Caki2 (cell line): Measurements from ENCODE around the gene FHOD1. TPM values are rescaled to one million over a fixed set of nuclear protein-coding genes. Genes with fewer than 3 reads are reported as not detected.

Experiments
- DNase-seq: peaks from one replicate; pipeline ENCODE4 v3.0.0-alpha.2; 2015; ENCODE audit warnings: low read depth
- in situ Hi-C: cut with HindIII; loops from 2 replicates; pipeline ENCODE4 v1.10.0; 2016; ENCODE audit warnings: low sequenced_read_pairs, low pct_unique_long_range_greater_than_20kb, mixed read lengths
- total RNA-seq: library from RNA; depleted of rRNA; stranded (reverse); fragments of >200 nt; shearing (Covaris generic); gene quantifications from 2 replicates; pipeline ENCODE4 v1.2.3, GENCODE V29; 2014; ENCODE audit warnings: low replicate concordance; rRNA removed

The FHOD1 gene
- total RNA-seq, 1 experiment from 2014 or later, result 6.2 TPM

DNA sequence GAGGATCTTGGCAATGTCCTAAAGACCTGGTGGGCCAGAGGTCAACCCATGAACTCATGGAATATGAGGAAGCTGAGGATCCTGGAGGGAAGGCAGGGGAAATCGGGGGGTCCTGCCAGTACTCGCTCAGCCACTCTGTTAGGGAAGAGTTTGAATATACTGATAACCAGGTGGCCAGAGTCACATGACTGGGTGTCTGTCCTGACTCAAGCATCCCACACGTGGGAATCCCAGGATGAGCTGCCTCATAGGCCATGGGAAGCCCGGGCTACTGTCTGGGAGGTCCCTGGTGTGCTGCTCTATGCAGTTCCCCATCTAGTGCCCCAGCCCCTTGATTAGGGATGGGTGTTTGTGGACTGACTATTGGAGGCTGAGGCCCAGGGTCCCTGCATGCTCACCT is 59.0 kb downstream of the FHOD1 start:
- in situ Hi-C loops, result no loop called here
- no peak for DNase-seq

DNA sequence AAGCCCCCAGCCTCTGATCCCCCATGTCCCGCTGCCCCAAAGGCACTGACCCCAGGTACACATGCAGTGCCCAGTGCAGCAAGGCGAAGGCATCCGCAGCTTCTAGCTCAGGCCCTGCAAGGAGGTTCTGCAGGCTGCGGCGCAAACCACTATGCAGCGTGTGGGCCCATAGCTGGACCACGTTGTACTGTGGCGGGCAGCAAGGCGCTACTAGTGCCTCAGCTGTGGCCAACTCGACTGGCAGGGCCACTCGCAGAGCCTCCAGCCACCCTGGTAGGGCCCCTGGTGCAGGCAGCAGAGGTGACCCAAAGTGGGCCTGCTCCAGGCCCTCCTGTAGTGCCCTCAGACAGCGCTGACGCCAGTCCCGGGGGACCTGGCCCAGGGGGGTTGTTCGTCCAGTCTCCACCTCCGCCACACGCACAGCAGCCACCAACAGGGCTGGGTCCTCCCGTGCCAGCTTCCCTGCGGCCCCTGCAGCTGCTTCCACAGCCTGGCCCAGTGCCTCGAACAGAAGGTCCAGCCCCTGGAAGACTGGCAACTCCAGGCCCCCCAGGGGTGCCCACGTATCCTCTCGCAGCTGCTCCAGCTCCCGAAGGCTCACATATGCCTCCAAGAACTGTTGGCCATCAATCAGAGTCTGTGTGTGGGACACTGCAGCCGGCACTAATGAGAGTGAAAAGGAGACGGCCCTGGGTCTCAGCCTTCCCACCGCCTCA is 59.9 kb downstream of the FHOD1 start:
- in situ Hi-C loops, result no loop called here
- DNase-seq, result no peak

DNA sequence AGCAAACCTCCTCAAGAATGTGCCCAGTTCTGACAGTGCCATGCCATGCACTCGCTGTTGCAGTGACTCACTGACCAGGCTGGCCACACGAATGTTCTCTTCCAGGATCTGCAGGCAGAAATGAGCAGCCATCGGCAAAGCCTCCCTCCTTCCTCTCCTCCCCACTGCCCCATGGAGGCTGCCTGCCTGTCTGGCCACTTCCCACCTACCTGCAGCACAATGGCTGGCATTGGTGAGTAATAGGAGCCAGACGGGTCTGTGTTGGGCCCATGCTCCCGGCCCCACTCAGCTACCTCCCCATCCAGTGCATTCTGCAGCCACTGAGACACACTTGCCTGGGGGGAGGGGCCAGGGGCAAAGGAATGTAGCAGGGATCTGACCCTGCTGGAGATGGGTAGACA is 60.7 kb downstream of the FHOD1 start:
- in situ Hi-C loops, result no loop called here
- no peak for DNase-seq

DNA sequence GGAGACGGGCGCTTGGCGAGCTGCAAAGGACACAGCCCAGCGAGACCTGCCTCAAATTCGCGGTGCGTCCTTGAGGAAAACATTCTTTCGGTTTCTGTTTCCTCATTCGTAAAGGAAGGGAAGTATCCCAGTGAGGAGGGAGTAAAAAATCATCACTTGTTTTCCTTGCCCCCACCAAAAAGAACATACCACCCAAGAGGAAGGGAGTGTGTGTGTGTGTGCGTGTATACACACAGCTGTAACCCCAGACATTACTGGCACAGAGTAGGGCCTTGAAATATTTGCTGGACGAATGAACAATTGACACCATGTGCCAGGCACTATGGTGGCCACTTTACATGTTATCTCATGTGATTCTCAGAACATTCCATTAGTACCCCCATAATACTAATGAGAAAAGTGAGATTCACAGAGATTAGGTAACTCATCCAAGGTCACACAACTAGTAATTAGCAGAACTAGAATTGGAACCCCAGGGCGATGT is 61.6 kb downstream of the FHOD1 start:
- in situ Hi-C loops, result no loop called here
- no peak for DNase-seq

DNA sequence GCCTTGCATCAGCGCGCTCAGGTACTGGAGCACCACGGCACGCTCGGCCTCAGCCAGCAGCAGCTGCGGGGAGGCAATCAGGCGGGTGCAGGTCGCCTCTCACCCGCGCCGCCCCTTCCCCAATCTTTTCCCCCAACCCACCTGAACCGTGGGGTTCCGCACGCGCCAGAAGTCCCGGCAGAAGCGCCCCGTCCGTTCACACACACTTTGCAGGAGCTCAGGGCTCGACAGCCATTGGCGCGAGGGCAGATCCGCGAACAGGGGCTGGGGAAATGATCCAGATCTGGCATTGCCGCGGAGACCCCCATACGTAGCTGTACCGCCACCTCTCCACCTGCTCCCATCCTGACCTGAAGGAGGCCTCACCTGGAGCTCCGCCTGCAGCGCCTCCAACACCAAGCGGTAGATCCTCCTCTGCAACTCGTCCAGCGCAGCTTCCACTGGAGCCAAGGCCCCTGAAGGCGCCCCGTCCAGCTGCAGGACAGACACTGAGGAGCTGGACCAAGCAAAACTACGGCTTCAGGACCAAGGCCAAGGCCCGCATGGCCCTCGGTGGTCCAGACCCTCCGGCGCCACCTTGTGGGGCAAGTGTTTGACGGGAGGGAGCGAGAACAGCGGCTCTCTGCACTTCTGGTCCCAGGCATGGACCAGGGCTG is 62.2 kb downstream of the FHOD1 start:
- DNase-seq, result peak; percentile 86
- in situ Hi-C loops, result no loop called here

DNA sequence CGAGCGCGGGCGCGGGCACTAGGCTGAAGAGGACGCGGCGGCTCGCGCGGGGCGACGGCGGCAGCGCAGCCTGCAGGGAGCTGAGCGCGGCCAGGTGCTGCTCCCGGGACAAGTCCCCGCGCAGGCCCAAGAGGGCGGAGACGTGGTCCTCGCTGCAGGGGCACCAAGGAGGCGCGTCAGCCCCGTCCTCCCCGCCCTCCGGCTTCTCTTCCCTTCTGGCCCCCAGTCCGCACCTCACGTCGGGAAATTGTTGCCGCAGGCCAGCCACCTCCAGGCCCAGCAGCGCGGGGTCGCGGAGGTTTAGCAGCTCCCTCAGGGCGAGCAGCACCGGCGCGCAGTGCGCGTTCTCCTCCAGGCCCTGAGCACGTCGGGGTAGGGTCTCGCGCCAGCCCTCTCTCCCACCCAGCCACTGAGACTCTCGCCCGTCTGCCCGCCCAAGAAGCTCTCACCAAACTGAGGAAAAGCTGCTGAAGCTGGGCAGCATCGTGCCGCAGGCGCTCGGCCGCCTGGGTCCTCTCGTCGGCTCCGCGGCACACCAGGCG is 62.8 kb downstream of the FHOD1 start:
- DNase-seq, result no peak
- in situ Hi-C loops, result no loop called here

DNA sequence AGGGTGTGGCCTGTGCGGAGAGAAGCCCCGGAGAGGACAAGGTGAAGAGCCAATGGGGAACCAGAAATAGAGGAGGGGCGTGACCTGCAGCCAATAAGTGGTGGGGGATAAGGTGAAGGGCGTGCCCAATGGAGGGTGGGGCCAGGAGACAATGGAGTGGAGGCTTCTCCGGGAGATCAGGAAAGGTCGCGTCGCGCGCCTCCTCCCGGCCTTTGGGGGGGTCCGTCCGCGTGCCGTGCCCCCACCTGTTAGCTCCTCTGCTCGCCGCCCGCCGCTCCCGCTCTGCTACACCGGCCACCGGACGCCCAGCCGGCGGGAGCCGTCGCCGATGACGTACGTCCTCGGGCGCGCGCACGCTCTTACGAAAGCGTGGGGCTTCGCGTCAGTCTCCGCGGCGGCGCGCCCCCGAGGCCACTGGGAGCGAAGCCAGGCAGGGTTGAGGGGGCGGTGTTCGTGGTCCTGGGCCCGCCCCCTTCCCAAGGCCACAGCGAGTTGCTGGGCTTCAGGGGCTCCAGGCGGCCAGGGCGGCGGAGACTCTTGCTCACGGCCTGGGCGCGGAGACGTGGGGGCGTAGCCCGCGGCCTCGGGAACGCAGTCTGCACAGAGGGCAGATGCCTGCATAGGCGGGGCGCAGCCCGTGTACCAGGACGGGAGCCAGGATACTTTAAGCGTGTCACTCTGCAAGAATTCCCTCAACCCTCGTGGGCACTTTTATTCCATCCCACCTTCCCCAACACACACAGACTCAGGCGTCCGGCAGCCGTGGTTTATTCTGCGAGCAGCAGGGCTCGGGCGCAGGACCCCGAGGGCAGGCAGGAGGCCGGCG is 63.4 kb downstream of the FHOD1 start, which contains the start of gene MATCAP1:
MATCAP1 (minus strand) TSS at position 337 of the 826 bp plus-strand sequence. CDS start 3,353 bp downstream, outside the sequence.
- peak; percentile 98 for DNase-seq
- in situ Hi-C loops, result no loop called here

DNA sequence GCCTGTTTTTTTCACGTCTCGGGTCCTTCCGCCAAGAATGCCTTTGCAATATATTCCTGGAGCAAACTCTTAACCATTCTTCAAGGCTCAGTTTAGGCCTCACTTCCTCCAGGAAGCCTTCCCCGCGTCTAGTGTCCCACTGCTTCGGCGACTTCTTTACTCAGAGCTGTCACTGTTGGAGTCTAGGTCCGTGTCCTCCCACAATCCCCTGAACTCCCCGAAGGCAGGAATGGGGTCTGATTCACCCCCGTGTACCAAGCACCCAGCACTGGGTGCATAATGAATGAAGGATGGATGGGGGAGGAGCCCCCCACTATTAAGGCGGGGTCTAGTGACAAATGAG is 64.0 kb downstream of the FHOD1 start:
- in situ Hi-C loops, result no loop called here
- no peak for DNase-seq

DNA sequence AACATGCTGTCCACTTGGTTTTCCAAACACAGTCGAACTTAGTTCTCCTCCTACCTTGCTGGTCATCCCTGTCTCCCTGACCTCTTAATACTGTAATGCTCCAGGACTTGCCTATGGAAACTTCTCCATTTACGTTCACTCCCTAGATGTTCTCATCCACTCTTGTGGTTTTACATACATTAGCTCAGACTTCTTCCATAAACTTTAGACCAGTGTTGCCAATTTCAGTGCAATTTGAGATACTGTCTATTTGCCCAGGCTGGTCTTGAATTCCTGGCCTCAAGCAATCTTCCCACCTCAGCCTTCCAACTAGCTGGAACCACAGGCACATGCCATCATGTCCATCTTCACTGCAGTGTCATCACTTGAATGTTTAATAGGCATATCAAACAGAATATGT is 65.0 kb downstream of the FHOD1 start:
- in situ Hi-C loops, result no loop called here

DNA sequence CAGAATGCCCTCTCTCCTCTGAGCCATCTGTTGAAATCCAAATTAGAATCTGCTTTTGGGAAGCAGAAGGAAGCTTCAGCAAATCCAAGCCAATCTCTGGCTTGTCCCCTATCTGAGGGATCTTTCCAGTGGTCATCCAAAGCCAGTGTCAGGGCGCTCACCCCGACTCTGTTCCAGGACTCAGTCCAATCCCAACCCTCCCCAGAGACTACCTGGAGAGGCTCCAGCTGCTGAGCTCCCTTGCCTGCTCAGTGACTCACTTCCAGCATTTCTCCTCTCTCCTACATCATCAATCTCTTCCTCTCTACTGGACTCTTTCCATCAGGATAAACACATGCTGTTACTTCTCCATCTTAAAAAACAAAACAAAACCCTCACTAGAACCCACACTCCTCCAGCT is 65.9 kb downstream of the FHOD1 start:
- DNase-seq, result no peak
- in situ Hi-C loops, result no loop called here

More for the DNA sequence above, 65.0 kb downstream of the FHOD1 start:
- no peak for DNase-seq

DNA sequence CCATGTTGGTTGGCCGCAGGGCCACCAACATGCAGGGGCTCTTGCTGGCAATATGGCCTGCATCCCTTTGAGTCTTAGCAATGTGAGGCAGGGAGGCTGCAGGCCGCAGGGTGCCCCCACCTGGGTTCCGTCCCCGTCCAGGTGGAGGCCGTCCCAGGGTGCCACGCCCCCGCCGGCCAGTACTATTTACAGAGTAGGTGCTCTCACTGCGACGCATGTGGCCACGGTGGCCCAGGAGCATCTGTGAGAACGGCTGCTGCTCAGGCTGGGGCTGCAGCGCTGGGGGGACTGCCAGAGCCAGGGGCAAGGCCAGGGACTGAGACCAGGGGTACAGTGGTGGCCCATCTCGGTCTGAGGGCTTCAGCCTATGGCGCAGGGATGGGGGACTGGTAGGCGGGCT is 67.1 kb downstream of the FHOD1 start:
- in situ Hi-C loops, result no loop called here
- no peak for DNase-seq

DNA sequence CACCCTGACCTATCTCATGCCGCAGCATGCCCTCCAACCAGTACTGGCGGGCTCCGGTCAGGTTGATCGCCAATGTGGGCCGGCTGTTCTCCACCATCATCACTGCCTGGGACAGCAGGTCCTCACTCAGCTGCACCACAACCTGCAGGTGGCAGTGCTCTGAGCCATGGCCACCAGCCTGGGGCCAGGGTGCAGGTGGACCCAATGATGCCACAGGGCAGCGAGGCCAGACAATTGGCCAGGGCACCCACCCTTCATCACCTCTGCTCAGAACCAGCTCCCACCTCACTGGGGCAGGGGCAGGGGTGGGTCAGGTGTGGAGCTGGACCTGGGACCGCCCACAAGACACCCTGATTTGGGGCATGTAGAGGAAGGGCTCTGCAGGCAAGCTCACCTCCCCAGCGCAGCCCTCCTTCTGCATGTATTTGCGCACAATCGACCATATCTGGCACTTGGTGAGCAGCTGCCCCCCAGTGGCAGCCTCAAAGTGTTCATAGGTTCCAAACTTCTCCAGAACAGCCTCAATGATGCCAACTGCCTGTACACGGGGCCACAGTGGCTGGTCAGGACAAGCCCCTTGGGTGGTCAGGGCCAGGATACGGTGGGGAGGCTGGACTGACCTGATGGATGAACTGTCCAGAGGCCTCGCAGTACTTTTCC is 67.7 kb downstream of the FHOD1 start:
- no peak for DNase-seq
- in situ Hi-C loops, result no loop called here

Other genes with a start within 250 kb of the FHOD1 start
- gene CBFB, start 218.3 kb downstream of the FHOD1 start, total RNA-seq, result 8.2 and 15.5 TPM in 2 replicates
- 10.3 and 12.0 TPM in 2 replicates for gene PHAF1, start 137.5 kb downstream of the FHOD1 start, total RNA-seq
- gene B3GNT9, start 96.5 kb downstream of the FHOD1 start, total RNA-seq, result 1.1 and 3.3 TPM in 2 replicates
- 58.8 and 77.6 TPM in 2 replicates for gene TRADD, start 87.6 kb downstream of the FHOD1 start, total RNA-seq
- 19.4 and 26.5 TPM in 2 replicates for gene FBXL8, start 87.5 kb downstream of the FHOD1 start, total RNA-seq
- gene HSF4, start 82.7 kb downstream of the FHOD1 start, total RNA-seq, result 16.5 and 25.6 TPM in 2 replicates
- 114 and 120 TPM in 2 replicates for gene NOL3, start 76.9 kb downstream of the FHOD1 start, total RNA-seq
- gene MATCAP1, start 63.5 kb downstream of the FHOD1 start, total RNA-seq, result 10.1 and 25.8 TPM in 2 replicates
- not detected in 2 replicates for gene EXOC3L1, start 57.3 kb downstream of the FHOD1 start, total RNA-seq
- 58.8 and 91.2 TPM in 2 replicates for gene E2F4, start 55.3 kb downstream of the FHOD1 start, total RNA-seq
- 1.5 and 1.9 TPM in 2 replicates for gene ELMO3, start 48.4 kb downstream of the FHOD1 start, total RNA-seq
- 75.8 and 97.1 TPM in 2 replicates for gene TMEM208, start 20.4 kb downstream of the FHOD1 start, total RNA-seq
- gene SLC9A5, start 1.5 kb upstream of the FHOD1 start, total RNA-seq, result not detected in 2 replicates
- 20.5 and 21.2 TPM in 2 replicates for gene PLEKHG4, start 32.1 kb upstream of the FHOD1 start, total RNA-seq
- 0.49 and 5.7 TPM in 2 replicates for gene KCTD19, start 79.3 kb upstream of the FHOD1 start, total RNA-seq
- gene LRRC36, start 79.3 kb upstream of the FHOD1 start, total RNA-seq, result 0.37 TPM in 1 of 2 replicates, not detected in the other
- 4.6 and 22.3 TPM in 2 replicates for gene TPPP3, start 146.0 kb upstream of the FHOD1 start, total RNA-seq
- gene ZDHHC1, start 169.0 kb upstream of the FHOD1 start, total RNA-seq, result 6.3 and 13.5 TPM in 2 replicates
- gene HSD11B2, start 183.6 kb upstream of the FHOD1 start, total RNA-seq, result not detected in 2 replicates
- 39.7 and 71.5 TPM in 2 replicates for gene ATP6V0D1, start 233.7 kb upstream of the FHOD1 start, total RNA-seq
- gene AGRP, start 236.1 kb upstream of the FHOD1 start, total RNA-seq, result not detected in 2 replicates